Activated CD4-positive, alpha-beta memory T cell treated with anti-CD3 and anti-CD28 coated beads for 36 hours (primary cell): ENCODE data around the gene ZDHHC1. TPM values are rescaled to one million over a fixed set of nuclear protein-coding genes. Genes with fewer than 3 reads are reported as not detected.

Source experiments
- CTCF ChIA-PET: fragments of 350-600 bp; sonication (Branson Sonifier 250); formaldehyde crosslinking; loops from one replicate; lab custom pipeline; 2021; ENCODE audit warnings: antibody characterized with exemption, inconsistent platforms; lab: Charles Lee
- POLR2A ChIA-PET: fragments of 350-600 bp; sonication (Branson Sonifier 250); formaldehyde crosslinking; loops from one replicate; lab custom pipeline; 2021; ENCODE audit warnings: antibody characterized with exemption; lab: Charles Lee
- DNase-seq: peaks from one replicate; pipeline ENCODE4 v3.0.0-alpha.2; 2020
- H3K27ac Mint-ChIP-seq: one replicate; pipeline ENCODE4 v1.8.0; 2021; ENCODE audit warnings: mixed read lengths
- H3K27me3 Mint-ChIP-seq: one replicate; pipeline ENCODE4 v1.8.0; 2021; ENCODE audit warnings: mixed read lengths
- H3K36me3 Mint-ChIP-seq: one replicate; pipeline ENCODE4 v1.8.0; 2021; ENCODE audit warnings: mixed read lengths
- H3K4me1 Mint-ChIP-seq: one replicate; pipeline ENCODE4 v1.8.0; 2021; ENCODE audit warnings: low read depth, mixed read lengths
- H3K4me3 Mint-ChIP-seq: one replicate; pipeline ENCODE4 v1.8.0; 2021; ENCODE audit warnings: mild to moderate bottlenecking, mixed read lengths
- H3K9me3 Mint-ChIP-seq: one replicate; pipeline ENCODE4 v1.8.0; 2021; ENCODE audit warnings: mixed read lengths
- intact Hi-C: fragments of 100-400 bp; cut with micrococcal nuclease; formaldehyde crosslinking; loops from one replicate; pipeline ENCODE4 v1.15.1; 2023
- total RNA-seq, 2 experiments: library from RNA; stranded (reverse); gene quantifications; one replicate each; pipeline ENCODE4 v1.2.3, GENCODE V29; 2021

Gene ZDHHC1
- total RNA-seq, 2 experiments from 2014 or later = 0.57 to 0.68 TPM

- H3K4me3 Mint-ChIP-seq = peak overlapping the region; percentile 36
- no peaks in the 10 kb centered on the region for H3K36me3 Mint-ChIP-seq
- ChIA-PET CTCF (interaction anchor here (0.6 to 1.7 kb wide), 9 partner anchors 12 to 168 kb away, joined by 3 to 9 read pairs (median 3); partner anchors contain the start of genes FHOD1 and SLC9A5), POLR2A (no interaction called here)
- no peak for DNase-seq
- H3K27me3 Mint-ChIP-seq = peaks cover 26% of the 10 kb centered on the region
- H3K4me1 Mint-ChIP-seq = peaks cover 5% of the 10 kb centered on the region
- intact Hi-C loops = loop anchor here (5.0 kb wide), 1 partner anchor 132 kb away; no protein-coding TSS in a partner anchor
- no peaks in the 10 kb centered on the region for H3K9me3 Mint-ChIP-seq
- no peak overlapping the region for H3K27ac Mint-ChIP-seq
Measured at GRCh38 chr16:67394155-67395104, 21.8 kb downstream of the ZDHHC1 start.

- Mint-ChIP-seq H3K4me1 (peaks cover 5% of the 10 kb centered on the region), H3K27me3 (peaks cover 26% of the 10 kb centered on the region), H3K9me3 (no peaks in the 10 kb centered on the region), H3K27ac (no peak overlapping the region), H3K36me3 (no peaks in the 10 kb centered on the region), H3K4me3 (peak overlapping the region; percentile 36)
- intact Hi-C loops = no loop called here
- POLR2A ChIA-PET = no interaction called here
- no peak for DNase-seq
- CTCF ChIA-PET = interaction anchor here (0.6 to 1.7 kb wide), 14 partner anchors 11 to 167 kb away, joined by 3 to 9 read pairs (median 3); partner anchors contain the start of genes FHOD1, SLC9A5 and ZDHHC1
Measured at GRCh38 chr16:67393788-67394154, 22.5 kb downstream of the ZDHHC1 start.

GRCh38 chr16:67393111-67393787 is 23.0 kb downstream of the ZDHHC1 start, which contains the start of gene TPPP3:
TSS of gene TPPP3 (minus strand) at chr16:67393498. CDS start at chr16:67391111, 2,387 bp downstream.
- Mint-ChIP-seq H3K4me1 (peaks cover 5% of the 10 kb centered on the region), H3K9me3 (no peaks in the 10 kb centered on the region), H3K27me3 (peaks cover 26% of the 10 kb centered on the region), H3K4me3 (peak within 1 kb of the TSS; percentile 36), H3K36me3 (no peaks in the 10 kb centered on the region), H3K27ac (no peak within 1 kb of the TSS)
- DNase-seq = peak; percentile 60
- ChIA-PET CTCF (interaction anchor here (0.6 to 1.7 kb wide), 13 partner anchors 11 to 167 kb away, joined by 3 to 9 read pairs (median 3); partner anchors contain the start of genes FHOD1, SLC9A5 and ZDHHC1), POLR2A (no interaction called here)
- intact Hi-C loops = no loop called here

- intact Hi-C loops = no loop called here
- no peak overlapping the region for H3K27ac Mint-ChIP-seq
- H3K9me3 Mint-ChIP-seq = no peaks in the 10 kb centered on the region
Measured at GRCh38 chr16:67392301-67393059, 23.8 kb downstream of the ZDHHC1 start.

GRCh38 chr16:67391424-67392300 is 24.6 kb downstream of the ZDHHC1 start:
- POLR2A ChIA-PET = interaction anchor here (0.9 to 1.0 kb wide), 2 partner anchors 8 to 21 kb away, joined by 3 to 4 read pairs; no protein-coding TSS in a partner anchor
- Mint-ChIP-seq H3K4me3 (no peak overlapping the region), H3K27ac (no peak overlapping the region), H3K27me3 (peaks cover 26% of the 10 kb centered on the region), H3K9me3 (no peaks in the 10 kb centered on the region), H3K4me1 (peaks cover 5% of the 10 kb centered on the region), H3K36me3 (no peaks in the 10 kb centered on the region)
- no peak for DNase-seq
- CTCF ChIA-PET = interaction anchor here (1.0 to 2.0 kb wide), 2 partner anchors 45 to 131 kb away, joined by 4 read pairs; no protein-coding TSS in a partner anchor
- intact Hi-C loops = no loop called here

More at GRCh38 chr16:67392301-67393059, 23.8 kb downstream of the ZDHHC1 start:
- no peaks in the 10 kb centered on the region for H3K36me3 Mint-ChIP-seq
- DNase-seq = no peak
- peaks cover 26% of the 10 kb centered on the region for H3K27me3 Mint-ChIP-seq
- peaks cover 5% of the 10 kb centered on the region for H3K4me1 Mint-ChIP-seq
- no peak overlapping the region for H3K4me3 Mint-ChIP-seq
- ChIA-PET POLR2A (no interaction called here), CTCF (interaction anchor here (0.9 to 1.4 kb wide), 6 partner anchors 19 to 146 kb away, joined by 3 to 7 read pairs (median 5); partner anchors contain the start of genes FHOD1 and ZDHHC1)

GRCh38 chr16:67390816-67391423 is 25.4 kb downstream of the ZDHHC1 start:
- H3K27ac Mint-ChIP-seq = no peak overlapping the region
- H3K27me3 Mint-ChIP-seq = peaks cover 26% of the 10 kb centered on the region
- no peak for DNase-seq
- no peak overlapping the region for H3K4me3 Mint-ChIP-seq
- H3K4me1 Mint-ChIP-seq = peaks cover 5% of the 10 kb centered on the region
- H3K9me3 Mint-ChIP-seq = no peaks in the 10 kb centered on the region
- no peaks in the 10 kb centered on the region for H3K36me3 Mint-ChIP-seq
- CTCF ChIA-PET = interaction anchor here (1.0 to 2.0 kb wide), 2 partner anchors 44 to 130 kb away, joined by 4 read pairs; no protein-coding TSS in a partner anchor
- POLR2A ChIA-PET = interaction anchor here (0.9 to 1.0 kb wide), 2 partner anchors 9 to 21 kb away, joined by 3 to 4 read pairs; no protein-coding TSS in a partner anchor
- intact Hi-C loops = no loop called here

- ChIA-PET POLR2A (no interaction called here), CTCF (interaction anchor here (1.0 to 2.0 kb wide), 2 partner anchors 44 to 129 kb away, joined by 4 read pairs; no protein-coding TSS in a partner anchor)
- Mint-ChIP-seq H3K4me3 (no peak overlapping the region), H3K36me3 (no peaks in the 10 kb centered on the region), H3K27me3 (peaks cover 18% of the 10 kb centered on the region), H3K4me1 (peaks cover 12% of the 10 kb centered on the region), H3K27ac (no peak overlapping the region), H3K9me3 (no peaks in the 10 kb centered on the region)
- DNase-seq = no peak
- intact Hi-C loops = no loop called here
Measured at GRCh38 chr16:67389911-67390815, 26.1 kb downstream of the ZDHHC1 start.

GRCh38 chr16:67388591-67388990 is 27.7 kb downstream of the ZDHHC1 start:
- Mint-ChIP-seq H3K27me3 (peaks cover 7% of the 10 kb centered on the region), H3K36me3 (no peaks in the 10 kb centered on the region), H3K27ac (no peak overlapping the region), H3K9me3 (no peaks in the 10 kb centered on the region), H3K4me1 (peaks cover 13% of the 10 kb centered on the region), H3K4me3 (no peak overlapping the region)
- ChIA-PET POLR2A (no interaction called here), CTCF (interaction anchor here (2.6 kb wide), 1 partner anchor 11 kb away, joined by 9 read pairs; no protein-coding TSS in a partner anchor)
- intact Hi-C loops = no loop called here
- DNase-seq = no peak

GRCh38 chr16:67388191-67388590 is 28.1 kb downstream of the ZDHHC1 start:
- peaks cover 13% of the 10 kb centered on the region for H3K4me1 Mint-ChIP-seq
- intact Hi-C loops = no loop called here
- peaks cover 6% of the 10 kb centered on the region for H3K27me3 Mint-ChIP-seq
- H3K9me3 Mint-ChIP-seq = no peaks in the 10 kb centered on the region
- no peak overlapping the region for H3K27ac Mint-ChIP-seq
- POLR2A ChIA-PET = interaction anchor here (0.6 kb wide), 1 partner anchor 94 kb away, joined by 4 read pairs; no protein-coding TSS in a partner anchor
- CTCF ChIA-PET = interaction anchor here (1.7 to 2.6 kb wide), 2 partner anchors 12 to 40 kb away, joined by 4 to 9 read pairs; no protein-coding TSS in a partner anchor
- no peak overlapping the region for H3K4me3 Mint-ChIP-seq
- DNase-seq = no peak
- no peaks in the 10 kb centered on the region for H3K36me3 Mint-ChIP-seq
